MCF 10A (cell line): ENCODE measurements around the gene ACOXL. TPM values are rescaled to one million over a fixed set of nuclear protein-coding genes. Genes with fewer than 3 reads are reported as not detected.

Source experiments
- BruUV-seq: library from RNA; stranded (reverse); fragments of 400-500 nt; replicated peaks from 2 replicates; lab custom pipeline; 2021; lab: Mats Ljungman, UMichigan
- CTCF ChIA-PET: fragments of 300-600 bp; sonication (Branson Sonifier 250); formaldehyde crosslinking; extraction: SDS; loops from one replicate; lab custom pipeline; 2021; ENCODE audit warnings: antibody characterized with exemption, inconsistent platforms; lab: Yijun Ruan, JAX
- POLR2A ChIA-PET: fragments of 300-600, 350-650 bp; sonication (Branson Sonifier 250); formaldehyde crosslinking; extraction: SDS; loops from one replicate; lab custom pipeline; 2020; ENCODE audit warnings: antibody characterized with exemption, inconsistent platforms; lab: Yijun Ruan, JAX
- DNase-seq: peaks from one replicate; pipeline ENCODE4 v3.0.0-alpha.2; 2018; ENCODE audit not compliant: unreplicated experiment
- H3K27ac Mint-ChIP-seq: one replicate; pipeline ENCODE4 v1.8.0; 2022; ENCODE audit warnings: mild to moderate bottlenecking, low read depth, mixed read lengths; ENCODE audit not compliant: unreplicated experiment
- H3K27me3 Mint-ChIP-seq: one replicate; pipeline ENCODE4 v1.8.0; 2022; ENCODE audit warnings: mixed read lengths; ENCODE audit not compliant: insufficient read depth, unreplicated experiment
- H3K36me3 Mint-ChIP-seq: one replicate; pipeline ENCODE4 v1.8.0; 2022; ENCODE audit warnings: mild to moderate bottlenecking, moderate library complexity, mixed read lengths; ENCODE audit not compliant: insufficient read depth, unreplicated experiment
- H3K4me1 Mint-ChIP-seq: one replicate; pipeline ENCODE4 v1.8.0; 2022; ENCODE audit warnings: mixed read lengths; ENCODE audit not compliant: insufficient read depth, unreplicated experiment
- H3K4me3 Mint-ChIP-seq: one replicate; pipeline ENCODE4 v1.8.0; 2022; ENCODE audit warnings: mild to moderate bottlenecking, moderate library complexity, mixed read lengths; ENCODE audit not compliant: unreplicated experiment
- H3K9me3 Mint-ChIP-seq: one replicate; pipeline ENCODE4 v1.8.0; 2022; ENCODE audit warnings: mixed read lengths; ENCODE audit not compliant: unreplicated experiment
- CTCF ChIP-seq: fragments of 200-600 bp; IDR thresholded peaks from one replicate; pipeline ENCODE4 v1.8.0; 2022; ENCODE audit warnings: antibody characterized with exemption, mild to moderate bottlenecking; ENCODE audit not compliant: unreplicated experiment
- intact Hi-C: fragments of 100-400 bp; cut with micrococcal nuclease; formaldehyde crosslinking; loops from 2 replicates; pipeline ENCODE4 v1.14.1; 2022
- total RNA-seq: library from RNA; stranded (reverse); gene quantifications from 2 replicates; pipeline ENCODE4 v1.2.3, GENCODE V29; 2022

The ACOXL gene
- total RNA-seq, 1 experiment from 2014 or later, result not detected

- no peak overlapping the region for H3K27ac Mint-ChIP-seq
- BruUV-seq, result no TSS peak
- intact Hi-C loops, result loop anchor here (5.0 kb wide), 1 partner anchor 51 kb away; no protein-coding TSS in a partner anchor
- no peaks in the 10 kb centered on the region for H3K4me1 Mint-ChIP-seq
- H3K9me3 Mint-ChIP-seq, result peaks cover under 1% of the 10 kb centered on the region
- no peak for TF ChIP-seq CTCF
- POLR2A ChIA-PET, result interaction anchor here (1.0 kb wide), 2 partner anchors 23 to 226 kb away, joined by 3 read pairs; no protein-coding TSS in a partner anchor
- no peak for DNase-seq
- H3K4me3 Mint-ChIP-seq, result no peak overlapping the region
- peaks cover 54% of the 10 kb centered on the region for H3K27me3 Mint-ChIP-seq
- H3K36me3 Mint-ChIP-seq, result no peaks in the 10 kb centered on the region
- CTCF ChIA-PET, result no interaction called here
Observed at GRCh38 chr2:111005821-111006220, 273.4 kb downstream of the ACOXL start.

- no peak for DNase-seq
Observed at GRCh38 chr2:111007757-111008688, 275.6 kb downstream of the ACOXL start.

GRCh38 chr2:111011218-111011617 lies 278.8 kb downstream of the ACOXL start:
- TF ChIP-seq CTCF, result no peak
- intact Hi-C loops, result no loop called here
- DNase-seq, result no peak
- ChIA-PET POLR2A (no interaction called here), CTCF (no interaction called here)
- no peaks in the 10 kb centered on the region for H3K4me1 Mint-ChIP-seq
- H3K9me3 Mint-ChIP-seq, result peaks cover 8% of the 10 kb centered on the region
- no peak overlapping the region for H3K27ac Mint-ChIP-seq
- no TSS peak for BruUV-seq
- H3K4me3 Mint-ChIP-seq, result no peak overlapping the region
- no peaks in the 10 kb centered on the region for H3K36me3 Mint-ChIP-seq
- H3K27me3 Mint-ChIP-seq, result peaks cover 26% of the 10 kb centered on the region

More at GRCh38 chr2:111007757-111008688, 275.6 kb downstream of the ACOXL start:
- Mint-ChIP-seq H3K27ac (no peak overlapping the region), H3K4me1 (no peaks in the 10 kb centered on the region), H3K36me3 (no peaks in the 10 kb centered on the region), H3K9me3 (peaks cover 8% of the 10 kb centered on the region), H3K27me3 (peaks cover 39% of the 10 kb centered on the region), H3K4me3 (no peak overlapping the region)
- no TSS peak for BruUV-seq
- no peak for TF ChIP-seq CTCF
- ChIA-PET CTCF (no interaction called here), POLR2A (interaction anchor here (0.7 kb wide), 1 partner anchor 13 kb away, joined by 3 read pairs; no protein-coding TSS in a partner anchor)
- intact Hi-C loops, result loop anchor here (5.0 kb wide), 1 partner anchor 49 kb away; no protein-coding TSS in a partner anchor
